Fibroblast of skin of abdomen (primary cell): ENCODE results near the gene PAX7.
"Not testable (repeated sequence)": the region's sequence is repeated elsewhere in the genome, so short reads cannot be mapped to it uniquely, and the experiment has no call there.

ENCODE experiments used
- DNase-seq: peaks from one replicate; pipeline ENCODE4 v3.0.0-alpha.2; 2013

Gene PAX7

DNA sequence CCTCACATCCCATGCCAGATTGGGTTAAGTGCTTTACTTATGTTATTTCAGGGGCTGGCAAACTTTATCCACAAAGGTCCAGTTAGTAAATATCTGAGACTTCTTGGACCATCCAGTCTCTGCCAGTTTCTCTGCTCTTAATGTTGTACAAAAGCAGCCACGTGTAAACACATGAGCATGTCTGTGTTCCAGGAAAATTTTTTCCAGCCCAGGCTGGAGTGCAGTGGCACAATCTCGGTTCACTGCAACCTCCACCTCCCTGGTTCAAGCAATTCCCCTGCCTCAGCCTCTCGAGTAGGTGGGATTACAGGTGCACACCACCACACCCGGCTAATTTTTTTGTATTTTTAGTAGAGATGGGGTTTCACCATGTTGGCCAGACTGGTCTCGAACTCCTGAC, 136.9 kb downstream of the PAX7 start:
- DNase-seq = not testable (repeated sequence)

DNA sequence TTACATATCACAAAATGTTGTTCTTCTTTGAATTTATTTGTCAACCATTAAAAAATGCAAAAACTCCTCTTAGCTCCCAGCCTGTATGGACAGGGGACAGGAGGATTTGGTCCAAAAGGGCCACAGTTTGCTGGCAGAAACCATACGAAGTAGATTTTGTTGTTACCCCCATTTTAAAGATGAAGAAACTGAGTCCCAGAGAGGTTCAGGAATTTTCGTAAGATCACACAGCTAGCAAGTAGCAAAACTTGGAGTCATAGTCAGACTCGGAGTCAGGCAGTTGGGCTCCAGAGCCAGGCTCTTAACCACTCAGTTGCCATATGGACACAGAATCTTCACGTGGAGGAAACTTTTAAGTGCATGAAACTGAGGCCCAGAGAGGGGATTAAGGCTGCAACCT, 137.4 kb downstream of the PAX7 start:
- DNase-seq = no peak

DNA sequence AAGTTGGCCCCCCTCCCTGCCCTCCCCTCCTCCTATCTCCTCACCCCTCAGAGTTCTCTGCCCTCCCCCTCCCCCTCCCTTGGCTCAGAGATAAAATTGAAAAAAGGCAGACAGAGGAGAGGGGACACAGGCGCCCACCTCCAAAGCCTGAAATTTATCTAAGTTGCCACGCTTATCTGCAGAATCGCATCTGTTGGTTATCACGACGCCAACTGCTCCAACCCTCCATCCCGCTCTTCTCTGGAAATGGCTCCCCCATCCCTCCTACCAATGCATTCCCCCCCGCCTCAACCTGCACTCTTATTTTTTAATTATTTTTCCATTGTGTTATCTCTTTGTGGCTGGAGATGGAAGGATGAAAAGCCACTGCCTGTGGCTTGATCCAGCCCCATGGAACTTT, 138.5 kb downstream of the PAX7 start:
- DNase-seq = no peak

DNA sequence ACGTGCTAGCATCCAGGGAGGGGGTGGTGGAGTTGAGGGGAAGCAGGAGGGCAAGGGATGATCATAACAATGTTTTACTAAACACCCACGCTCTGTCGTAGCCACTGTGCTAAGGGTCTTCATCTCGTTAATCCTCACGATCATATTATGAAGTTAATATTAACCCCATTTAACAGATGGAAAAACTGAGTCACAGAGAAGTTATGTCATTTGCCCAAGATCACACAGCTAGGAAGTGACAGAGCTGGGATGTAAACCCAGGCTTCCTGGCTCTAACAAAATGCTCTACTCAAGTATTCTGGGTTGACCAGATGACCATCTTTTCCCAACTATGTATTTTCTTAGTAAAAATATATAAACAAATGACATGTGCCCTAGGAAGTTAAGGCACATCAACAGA, 140.2 kb downstream of the PAX7 start:
- DNase-seq = no peak

DNA sequence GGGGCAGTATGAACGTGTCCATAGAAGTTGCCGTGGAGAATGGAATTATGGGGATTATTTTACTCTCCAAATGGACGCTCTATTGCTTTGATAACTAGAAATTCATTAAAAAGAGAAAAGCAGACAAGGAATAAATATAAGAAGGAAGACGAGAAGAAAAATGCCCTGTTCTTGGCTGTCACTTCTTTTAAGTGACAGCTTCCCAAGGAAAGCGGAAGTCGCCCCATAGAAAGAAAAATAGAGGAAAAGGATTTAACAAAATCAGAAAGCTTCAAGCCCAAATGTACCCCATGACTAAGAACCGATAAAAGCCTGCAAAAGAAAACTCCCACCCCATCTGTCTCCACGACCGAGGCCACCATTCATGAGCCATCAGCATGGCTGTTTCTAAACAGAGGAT, 143.1 kb downstream of the PAX7 start:
- DNase-seq = no peak

DNA sequence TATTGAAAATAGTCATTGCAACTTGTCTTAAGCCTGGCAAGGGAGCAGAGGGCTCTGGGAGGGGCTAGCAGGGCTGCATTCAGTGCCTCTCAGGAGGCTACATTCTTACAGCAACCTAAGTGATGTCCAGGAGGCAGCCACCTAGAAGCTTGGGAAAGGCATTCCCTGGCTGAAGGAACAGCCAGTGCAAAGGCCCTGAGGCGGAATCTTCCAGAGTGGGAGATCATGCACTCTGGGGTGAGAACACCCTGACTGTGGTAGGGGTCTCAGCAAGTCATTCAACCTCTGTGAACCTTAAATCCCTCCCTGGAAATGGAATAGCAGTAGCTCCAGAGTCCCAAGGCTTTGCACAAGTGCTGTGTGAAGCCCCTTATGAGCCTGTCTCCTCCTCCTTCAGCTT, 144.7 kb downstream of the PAX7 start:
- DNase-seq = no peak

DNA sequence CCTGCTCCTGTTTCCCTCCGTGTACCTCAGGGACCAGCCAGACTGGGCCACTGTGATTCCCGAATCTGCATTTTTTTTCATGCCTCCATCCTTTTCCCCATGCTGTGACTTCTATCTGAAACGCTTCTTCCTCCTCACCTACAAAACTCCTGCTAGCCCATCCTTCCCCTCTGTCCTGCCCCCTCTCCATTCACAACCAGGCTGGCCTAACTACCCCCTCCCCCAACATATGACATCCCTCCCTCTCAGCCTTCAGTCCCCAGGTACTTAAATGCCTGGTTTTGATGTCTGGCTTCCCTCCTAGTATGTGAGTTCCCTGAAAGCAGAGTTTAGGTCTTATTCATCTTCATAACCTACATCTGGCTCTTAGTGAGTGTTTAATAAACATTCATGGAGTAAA, 146.1 kb downstream of the PAX7 start:
- DNase-seq = no peak

DNA sequence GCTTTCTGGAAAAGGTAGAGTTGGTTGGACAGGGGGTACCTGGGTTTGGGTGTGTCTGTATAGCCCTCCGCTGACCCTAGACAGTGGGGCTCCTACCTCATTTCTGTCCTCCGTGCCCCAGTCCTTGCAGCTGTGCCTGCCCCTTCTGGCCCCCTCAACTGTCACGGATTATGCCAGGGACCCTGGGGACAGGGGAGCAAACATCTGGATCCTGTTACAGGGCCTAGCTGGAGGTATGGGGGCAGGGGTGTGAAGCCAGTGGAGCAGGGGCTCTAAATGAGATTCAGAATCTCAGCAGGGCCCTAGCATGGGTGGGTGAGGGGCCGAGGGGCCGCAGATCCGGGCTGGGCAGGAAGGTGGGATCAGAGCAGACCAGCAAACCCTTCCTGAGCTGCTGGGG, 147.8 kb downstream of the PAX7 start:
- DNase-seq = no peak

DNA sequence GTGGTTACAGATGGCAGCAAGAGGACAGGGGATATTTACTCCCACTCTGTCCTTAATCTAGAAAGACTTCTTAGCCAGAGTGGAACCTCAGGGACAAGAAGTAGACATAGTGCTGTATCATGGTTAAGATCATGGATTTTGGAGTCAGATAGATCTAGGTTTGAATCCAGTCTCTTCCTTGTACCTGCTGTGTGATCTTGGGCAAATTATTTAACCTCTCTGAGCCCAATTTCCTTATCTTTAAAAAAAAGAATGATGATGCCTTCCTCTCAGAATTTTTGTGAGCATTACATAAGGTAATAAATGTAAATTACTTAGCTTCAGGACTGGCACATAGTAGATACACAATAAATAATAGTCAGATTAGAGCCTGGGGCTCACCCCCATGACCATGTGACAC, 150.4 kb downstream of the PAX7 start:
- no peak for DNase-seq

DNA sequence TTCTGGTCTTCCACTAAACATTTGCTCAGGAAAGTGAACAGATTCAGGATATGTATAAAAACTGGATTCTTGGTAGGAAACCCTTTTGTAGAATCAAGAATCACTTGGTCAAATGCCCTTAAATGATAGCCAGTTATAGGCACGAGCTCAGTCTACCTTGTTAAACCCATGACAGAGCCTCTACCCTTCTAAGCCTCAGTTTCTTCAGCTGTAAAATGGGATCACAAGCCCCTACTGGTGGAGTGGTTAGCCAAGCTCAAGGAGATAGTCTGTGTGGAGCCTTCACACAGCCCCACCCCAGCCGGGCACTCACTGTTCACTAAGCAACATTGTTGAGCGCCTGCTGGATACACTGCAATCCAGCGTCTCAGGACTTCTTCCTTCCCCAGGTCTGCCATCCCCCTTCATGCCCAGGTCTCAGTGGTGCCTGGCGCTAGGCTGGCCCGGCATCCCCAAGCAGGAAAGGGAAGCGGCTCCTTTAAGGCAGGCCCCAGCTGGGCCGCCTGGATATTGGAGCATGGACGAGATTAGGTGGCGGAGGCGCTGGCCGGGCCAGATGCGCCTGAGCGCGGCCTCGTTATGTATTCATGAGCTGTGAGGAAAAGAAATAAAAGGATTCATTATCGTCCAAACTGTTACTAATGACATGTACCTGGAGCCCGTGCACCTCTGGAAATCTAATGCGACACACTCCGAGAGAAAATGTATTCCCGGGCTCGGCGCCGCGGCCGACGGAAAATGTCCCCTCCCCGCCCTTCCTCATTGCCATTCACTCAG, 153.2 kb downstream of the PAX7 start:
- DNase-seq = no peak

DNA sequence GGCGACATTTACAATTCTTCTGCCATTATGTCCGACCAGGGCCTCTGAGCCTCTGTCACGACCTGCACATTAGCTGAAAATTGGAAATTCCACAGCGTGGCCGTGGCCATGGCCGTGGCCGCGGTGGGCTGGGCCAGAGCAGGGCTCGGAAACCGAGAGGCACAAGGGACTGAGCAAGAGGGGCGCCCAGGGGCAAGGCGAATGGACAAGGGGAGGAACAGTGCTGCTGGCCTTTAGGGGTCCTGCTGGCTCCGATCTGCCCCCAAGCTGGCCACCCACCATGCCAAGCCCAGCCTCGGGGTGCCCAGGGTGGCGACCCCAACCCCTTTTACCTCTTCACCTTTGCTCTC, 153.8 kb downstream of the PAX7 start:
- no peak for DNase-seq

DNA sequence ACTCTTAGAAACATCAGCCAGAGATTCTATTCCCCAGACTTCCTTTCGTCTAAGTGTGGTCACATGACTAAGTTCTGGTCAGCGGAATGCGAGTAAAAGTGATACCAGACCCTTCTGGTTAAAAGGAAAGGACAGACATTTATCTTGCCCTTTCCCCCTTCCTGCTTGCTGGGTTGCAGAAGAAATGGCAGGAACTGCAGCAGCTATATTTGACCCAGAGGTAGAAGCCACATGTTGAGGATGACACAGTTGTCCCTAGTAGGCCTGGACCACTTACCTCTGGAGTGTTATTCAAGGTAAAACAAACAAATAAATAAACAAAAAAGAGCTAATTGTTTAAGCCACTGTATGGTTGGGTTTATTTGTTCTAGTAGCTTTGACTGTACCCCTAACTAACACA, 155.5 kb downstream of the PAX7 start:
- DNase-seq = no peak

DNA sequence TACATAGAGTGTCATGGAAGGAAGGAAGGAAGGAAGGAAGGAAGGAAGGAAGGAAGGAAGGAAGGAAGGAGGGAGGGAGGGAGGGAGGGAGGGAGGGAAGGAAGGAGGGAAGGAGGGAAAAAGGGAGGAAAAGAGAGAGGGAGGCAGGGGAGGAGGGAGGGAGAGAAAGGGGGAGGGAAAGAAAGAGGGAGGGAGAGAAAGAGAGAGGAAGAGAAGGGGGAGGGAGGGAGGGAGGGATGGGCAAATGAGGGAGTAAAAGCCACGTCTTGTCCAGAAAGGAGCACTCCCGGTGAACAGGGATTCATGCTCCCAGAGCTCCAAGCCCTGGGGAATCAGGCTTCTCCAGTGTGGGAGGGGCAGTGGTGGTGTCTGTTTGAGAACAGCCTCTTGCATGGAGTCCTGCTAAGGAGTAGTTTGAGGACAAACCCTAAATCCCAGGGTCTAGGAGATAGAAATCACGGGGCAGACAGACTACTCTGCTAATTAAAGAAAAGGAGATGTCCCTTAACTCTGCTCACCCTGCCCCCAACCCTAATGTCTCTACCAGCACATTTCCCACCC, 157.3 kb downstream of the PAX7 start:
- DNase-seq = no peak

DNA sequence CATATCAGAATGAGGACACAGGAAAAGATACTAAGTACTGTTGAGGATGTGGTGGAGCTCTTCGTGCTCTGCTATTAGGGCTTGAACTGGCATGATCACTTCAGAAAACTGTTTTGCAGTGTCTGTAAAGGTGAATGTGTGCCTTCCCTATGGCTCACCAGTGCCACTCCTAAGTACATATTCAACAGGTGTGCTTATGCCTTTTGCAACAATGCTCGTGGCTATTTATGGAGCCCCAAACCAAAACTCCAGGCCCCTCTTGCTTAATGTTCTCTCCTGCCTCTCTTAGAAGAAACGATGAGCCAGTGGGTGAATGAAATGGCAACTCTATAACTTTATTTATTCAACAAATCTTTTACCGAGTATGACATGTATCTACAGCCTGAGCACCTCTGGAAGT, 158.6 kb downstream of the PAX7 start:
- no peak for DNase-seq

DNA sequence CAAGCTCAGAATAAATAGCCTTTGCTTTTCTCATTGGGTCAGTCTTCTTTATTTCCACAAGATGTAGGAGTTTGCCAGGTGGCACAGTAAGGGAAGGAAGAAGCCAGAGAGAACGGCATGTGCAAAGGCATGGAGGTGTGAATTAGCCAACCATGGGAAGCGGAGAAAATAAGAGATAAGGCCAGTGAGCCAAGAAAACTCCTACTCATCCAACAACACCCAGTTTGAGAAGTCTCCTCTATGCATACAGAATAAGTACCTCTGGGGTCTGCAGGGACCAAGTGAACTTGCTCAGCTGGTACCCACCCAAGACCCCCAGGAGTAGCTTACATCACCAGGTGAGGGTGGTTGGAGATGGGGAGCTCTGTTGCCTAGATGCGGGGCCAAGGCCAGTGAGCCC, 162.1 kb downstream of the PAX7 start:
- DNase-seq = no peak

DNA sequence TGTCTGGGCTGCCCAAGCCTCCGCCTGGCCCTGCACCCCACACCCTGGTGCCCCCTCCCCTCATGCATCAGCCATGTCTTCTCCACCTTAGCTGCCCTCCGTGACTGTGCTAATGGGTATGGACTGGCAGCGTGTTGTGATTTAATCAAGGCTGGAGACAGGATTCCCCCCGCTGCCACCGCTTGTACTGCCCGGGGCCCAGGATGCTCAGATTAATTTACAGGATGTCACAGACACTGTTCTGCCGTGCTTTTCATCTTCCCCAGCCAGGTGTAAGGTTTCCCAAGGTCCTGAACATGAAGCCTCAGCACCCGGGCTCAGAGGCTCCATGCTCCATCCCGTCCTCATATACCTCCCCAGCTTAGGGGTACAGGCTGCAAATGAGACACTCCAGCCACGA, 162.5 kb downstream of the PAX7 start:
- DNase-seq = no peak

DNA sequence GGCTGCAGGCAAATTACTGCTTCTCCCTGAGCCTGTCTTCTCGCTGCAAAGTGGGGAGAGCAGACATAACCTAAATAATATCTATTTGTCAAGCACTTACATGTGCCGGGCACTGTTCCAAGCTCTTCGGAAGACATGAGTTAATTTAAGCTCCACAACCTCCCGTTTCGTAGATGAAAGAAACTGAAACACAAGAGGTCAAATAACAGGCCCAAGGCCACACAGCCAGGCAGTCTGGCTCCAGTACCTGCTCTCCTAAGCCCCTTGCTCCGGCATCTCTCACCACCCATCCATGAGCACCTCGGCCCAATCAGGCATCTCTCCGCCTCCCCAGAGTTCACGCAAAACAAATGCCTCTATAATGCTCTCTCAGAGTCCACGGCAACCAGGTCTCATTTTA, 163.4 kb downstream of the PAX7 start:
- no peak for DNase-seq

DNA sequence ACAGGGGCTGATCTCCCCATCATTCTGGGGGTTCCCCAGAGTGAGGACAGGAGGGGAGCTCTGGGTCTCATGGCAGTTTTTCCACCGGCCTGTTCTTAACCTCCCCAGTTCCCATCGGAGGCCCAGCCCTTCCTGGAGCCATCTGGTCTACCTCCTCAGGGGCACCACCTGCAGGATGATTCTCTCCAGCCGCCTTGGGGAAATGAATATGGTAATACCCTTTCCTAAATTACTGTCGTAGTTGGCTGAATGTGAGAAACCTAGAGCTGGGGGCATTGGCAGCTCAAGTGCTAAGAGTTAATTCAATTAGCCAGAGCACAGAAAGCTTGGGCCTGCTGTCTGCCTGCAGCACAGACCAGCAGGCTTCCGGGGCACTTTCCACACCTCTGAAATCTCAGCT, 163.9 kb downstream of the PAX7 start:
- DNase-seq = no peak

DNA sequence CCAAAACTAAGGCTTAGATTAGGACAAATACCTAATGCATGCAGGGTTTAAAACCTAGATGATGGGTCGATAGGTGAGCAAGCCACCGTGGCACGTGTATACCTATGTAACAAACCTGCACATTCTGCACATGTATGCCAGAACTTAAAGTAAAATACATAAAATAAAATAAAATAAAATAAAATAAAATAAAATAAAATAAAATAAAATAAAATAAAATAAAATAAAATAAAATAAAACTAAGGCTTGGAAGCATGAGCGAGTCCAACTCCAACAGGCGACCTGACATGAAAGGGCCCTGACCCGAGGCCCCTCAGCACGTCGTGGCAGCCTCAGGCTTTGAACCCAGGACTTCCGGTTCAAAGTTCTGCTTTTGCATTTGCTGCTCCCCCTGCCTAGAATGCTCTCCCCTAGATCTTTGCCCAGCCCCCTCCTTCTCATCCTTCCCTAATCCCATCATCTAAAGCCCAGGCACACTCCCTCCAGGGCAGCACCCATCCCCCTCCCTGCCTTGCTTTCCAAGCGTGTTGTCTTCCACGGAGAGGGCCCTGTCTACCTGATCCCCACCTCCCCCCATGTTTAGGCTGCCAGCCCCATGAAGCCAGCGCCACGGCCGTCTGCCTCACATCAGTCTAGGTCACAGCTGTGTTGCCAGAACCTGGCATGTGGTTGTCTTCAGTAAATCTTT, 164.5 kb downstream of the PAX7 start:
- no peak for DNase-seq

DNA sequence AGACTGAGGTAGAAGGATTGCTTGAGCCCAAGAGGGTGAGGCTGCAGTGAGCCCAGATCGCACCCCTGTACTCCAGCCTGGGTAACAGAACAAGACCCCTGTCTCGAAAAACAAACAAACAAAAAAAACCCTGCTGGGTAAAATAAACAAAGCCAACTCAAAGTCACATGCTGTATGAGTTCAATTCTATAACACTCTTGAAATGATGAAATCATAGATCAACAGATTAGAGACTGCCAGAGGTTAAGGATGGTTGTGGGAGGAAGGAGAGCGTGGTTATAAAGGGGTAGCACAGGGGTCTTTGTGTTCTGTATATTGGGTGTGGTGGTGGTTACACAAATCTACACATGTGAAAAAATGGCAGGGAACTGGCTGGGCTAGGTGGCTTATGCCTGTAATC, 166.3 kb downstream of the PAX7 start:
- DNase-seq = no peak
